ENCODE data around the gene EFNA5. TPM values are rescaled to one million over a fixed set of nuclear protein-coding genes. Genes with fewer than 3 reads are reported as not detected.

Gene EFNA5
- total and polyA plus RNA-seq, 2 of the 13 experiments (the other 11 are each of a cell fraction or from before 2014, with no cell fraction given), result not detected

- H3K9me3 ChIP-seq (ENCODE audit: low read length), result no peaks in the 10 kb centered on the region
- no peaks in the 10 kb centered on the region for H4K20me1 ChIP-seq (ENCODE audit: insufficient read depth, low read length)
- no peak overlapping the region for H3K4me2 ChIP-seq (ENCODE audit: low read depth, low read length)
- no peak overlapping the region for H3K27ac ChIP-seq (ENCODE audit: extremely low read length, insufficient read depth, low read length)
- under 1% methylated on average over 5 of the region's 5 CpGs for WGBS (ENCODE audit: low lambda C conversion rate)
- no peak for TF ChIP-seq FOXP1 (IDR thresholded peaks at IDR 0.05)
- no peak for TF ChIP-seq FOXP1 (CRISPR knock-in tag; IDR thresholded peaks at IDR 0.05)
- no peak for TF ChIP-seq ATM (IDR thresholded peaks at IDR 0.05; ENCODE audit: borderline replicate concordance)
- TF ChIP-seq ZMYM4 (CRISPR knock-in tag; IDR thresholded peaks at IDR 0.05), result no peak
- no peak for TF ChIP-seq WIZ (CRISPR knock-in tag; IDR thresholded peaks at IDR 0.05)
- TF ChIP-seq ZNF317 (CRISPR knock-in tag; IDR thresholded peaks at IDR 0.05), result no peak
- no peak for TF ChIP-seq ZBTB49 (CRISPR knock-in tag; IDR thresholded peaks at IDR 0.05; ENCODE audit: borderline replicate concordance)
- in situ Hi-C loops (cut with HindIII; ENCODE audit: extremely low pct_ligation_motif_present, low pct_unique_long_range_greater_than_20kb), result no loop called here
- H2AFZ ChIP-seq (ENCODE audit: low read length), result no peak overlapping the region
- H3K9ac ChIP-seq (ENCODE audit: insufficient read depth, low read depth, low read length), result no peak overlapping the region
- ChIA-PET CTCF (ENCODE audit: low intra/inter-chr PET ratio, low total read pairs) (no interaction called here), POLR2A (no interaction called here)
- no peak overlapping the region for H3K4me3 ChIP-seq (replicated peaks in 1 of 3; ENCODE audit: insufficient read depth in 1 of 3, low read depth in 2 of 3, low read length in 3 of 3)
- no peaks in the 10 kb centered on the region for H3K79me2 ChIP-seq (ENCODE audit: insufficient read depth, low read length)
- DNase-seq (ENCODE audit: low spot score) (no peak), ATAC-seq (no peak), FAIRE-seq (no peak)
- BruUV-seq (replicated peaks), result no TSS peak
- intact Hi-C loops (cut with micrococcal nuclease; ENCODE audit: unreplicated experiment), result no loop called here
- no peaks in the 10 kb centered on the region for H3K36me3 ChIP-seq (replicated peaks in 1 of 2; ENCODE audit: control insufficient read depth in 1 of 2, insufficient read depth in 2 of 2, low read length in 2 of 2)
- H3K4me1 ChIP-seq (ENCODE audit: insufficient read depth, low read length), result no peaks in the 10 kb centered on the region
- H3K27me3 ChIP-seq (ENCODE audit: control insufficient read depth in 1 of 2, insufficient read depth in 2 of 2, low read length in 2 of 2), result no peaks in the 10 kb centered on the region; a peak in 1 of 5 replicates
Observed at GRCh38 chr5:107461770-107462169, 209.0 kb downstream of the EFNA5 start.

GRCh38 chr5:107460789-107461188 lies 209.9 kb downstream of the EFNA5 start:
- POLR2A ChIA-PET, result no interaction called here
- Histone ChIP-seq H3K36me3 (replicated peaks in 1 of 2; ENCODE audit: control insufficient read depth in 1 of 2, insufficient read depth in 2 of 2, low read length in 2 of 2) (no peaks in the 10 kb centered on the region), H4K20me1 (ENCODE audit: insufficient read depth, low read length) (no peaks in the 10 kb centered on the region), H3K27ac (ENCODE audit: extremely low read length, insufficient read depth, low read length) (no peak overlapping the region), H2AFZ (ENCODE audit: low read length) (no peak overlapping the region), H3K27me3 (ENCODE audit: control insufficient read depth in 1 of 2, insufficient read depth in 2 of 2, low read length in 2 of 2) (no peaks in the 10 kb centered on the region; a peak in 1 of 5 replicates), H3K4me1 (ENCODE audit: insufficient read depth, low read length) (no peaks in the 10 kb centered on the region), H3K79me2 (ENCODE audit: insufficient read depth, low read length) (no peaks in the 10 kb centered on the region), H3K9ac (ENCODE audit: insufficient read depth, low read depth, low read length) (no peak overlapping the region), H3K4me3 (replicated peaks in 1 of 3; ENCODE audit: insufficient read depth in 1 of 3, low read depth in 2 of 3, low read length in 3 of 3) (no peak overlapping the region), H3K4me2 (ENCODE audit: low read depth, low read length) (no peak overlapping the region), H3K9me3 (ENCODE audit: low read length) (no peaks in the 10 kb centered on the region)
- TF ChIP-seq ZNF564 (CRISPR knock-in tag; IDR thresholded peaks at IDR 0.05), result no peak
- TF ChIP-seq ZNF770 (CRISPR knock-in tag; IDR thresholded peaks at IDR 0.05), result no peak
- TF ChIP-seq ZNF615 (CRISPR knock-in tag; IDR thresholded peaks at IDR 0.05; ENCODE audit: borderline replicate concordance), result no peak
- no peak for TF ChIP-seq RARG (CRISPR knock-in tag; IDR thresholded peaks at IDR 0.05; ENCODE audit: low read depth)
- WGBS (ENCODE audit: low lambda C conversion rate), result 2% methylated on average over 2 of the region's 2 CpGs
- intact Hi-C loops (cut with micrococcal nuclease; ENCODE audit: unreplicated experiment) (no loop called here), in situ Hi-C loops (cut with HindIII; ENCODE audit: extremely low pct_ligation_motif_present, low pct_unique_long_range_greater_than_20kb) (no loop called here)
- DNase-seq (ENCODE audit: low spot score), result no peak
- no TSS peak for BruUV-seq (replicated peaks)
- CTCF ChIA-PET (ENCODE audit: low intra/inter-chr PET ratio, low total read pairs), result no interaction called here
- no peak for ATAC-seq
- no peak for FAIRE-seq

Measured in HepG2 (cell line).